Activated B cell treated with CpG ODN at 0.5 μM for 24 hours (primary cell): ENCODE results near the gene CDKL5. TPM values are rescaled to one million over a fixed set of nuclear protein-coding genes. Genes with fewer than 3 reads are reported as not detected.

Source experiments
- ATAC-seq: fragments of 200-7000 bp; cut with Tn5 transposase; one replicate; pipeline ENCODE4 v1.10.0; 2021; ENCODE audit warnings: low read depth, mild to moderate bottlenecking, moderate library complexity
- CTCF ChIA-PET: fragments of 350-600 bp; sonication (Branson Sonifier 250); formaldehyde crosslinking; loops from one replicate; lab custom pipeline; 2021; ENCODE audit warnings: antibody characterized with exemption; lab: Charles Lee
- POLR2A ChIA-PET: fragments of 350-600 bp; sonication (Branson Sonifier 250); formaldehyde crosslinking; loops from one replicate; lab custom pipeline; 2021; ENCODE audit warnings: antibody characterized with exemption; lab: Charles Lee
- DNase-seq: peaks from one replicate; pipeline ENCODE4 v3.0.0; 2022
- H3K27ac Mint-ChIP-seq: one replicate; pipeline ENCODE4 v1.8.0; 2020; ENCODE audit warnings: mixed read lengths
- H3K27me3 Mint-ChIP-seq: one replicate; pipeline ENCODE4 v1.8.0; 2021; ENCODE audit warnings: mixed read lengths
- H3K36me3 Mint-ChIP-seq: one replicate; pipeline ENCODE4 v1.8.0; 2021; ENCODE audit warnings: low read depth, mixed read lengths
- H3K4me1 Mint-ChIP-seq: one replicate; pipeline ENCODE4 v1.8.0; 2021; ENCODE audit warnings: mixed read lengths
- H3K4me3 Mint-ChIP-seq: one replicate; pipeline ENCODE4 v1.8.0; 2020; ENCODE audit warnings: mild to moderate bottlenecking, mixed read lengths
- H3K9me3 Mint-ChIP-seq: one replicate; pipeline ENCODE4 v1.8.0; 2020; ENCODE audit warnings: mixed read lengths
- intact Hi-C: fragments of 100-400 bp; cut with micrococcal nuclease; formaldehyde crosslinking; loops from one replicate; pipeline ENCODE4 v1.15.1; 2024
- total RNA-seq: library from RNA; stranded (reverse); gene quantifications from 2 replicates; pipeline ENCODE4 v1.2.3, GENCODE V29; 2022
- TF ChIP-seq, protein P1 (sequence below): fragments of 200-600 bp; IDR thresholded peaks from one replicate; pipeline ENCODE4 v1.8.0; 2022; ENCODE audit warnings: antibody characterized with exemption, mild to moderate bottlenecking

CDKL5 gene
- total RNA-seq, 1 donor from 2014 or later, result 3.8 TPM

GRCh38 chrX:18449236-18449635 is 23.8 kb downstream of the CDKL5 start:
- H3K27ac Mint-ChIP-seq, result no peak overlapping the region
- no peaks in the 10 kb centered on the region for H3K4me1 Mint-ChIP-seq
- CTCF ChIA-PET, result no interaction called here
- TF ChIP-seq, protein P1, sequence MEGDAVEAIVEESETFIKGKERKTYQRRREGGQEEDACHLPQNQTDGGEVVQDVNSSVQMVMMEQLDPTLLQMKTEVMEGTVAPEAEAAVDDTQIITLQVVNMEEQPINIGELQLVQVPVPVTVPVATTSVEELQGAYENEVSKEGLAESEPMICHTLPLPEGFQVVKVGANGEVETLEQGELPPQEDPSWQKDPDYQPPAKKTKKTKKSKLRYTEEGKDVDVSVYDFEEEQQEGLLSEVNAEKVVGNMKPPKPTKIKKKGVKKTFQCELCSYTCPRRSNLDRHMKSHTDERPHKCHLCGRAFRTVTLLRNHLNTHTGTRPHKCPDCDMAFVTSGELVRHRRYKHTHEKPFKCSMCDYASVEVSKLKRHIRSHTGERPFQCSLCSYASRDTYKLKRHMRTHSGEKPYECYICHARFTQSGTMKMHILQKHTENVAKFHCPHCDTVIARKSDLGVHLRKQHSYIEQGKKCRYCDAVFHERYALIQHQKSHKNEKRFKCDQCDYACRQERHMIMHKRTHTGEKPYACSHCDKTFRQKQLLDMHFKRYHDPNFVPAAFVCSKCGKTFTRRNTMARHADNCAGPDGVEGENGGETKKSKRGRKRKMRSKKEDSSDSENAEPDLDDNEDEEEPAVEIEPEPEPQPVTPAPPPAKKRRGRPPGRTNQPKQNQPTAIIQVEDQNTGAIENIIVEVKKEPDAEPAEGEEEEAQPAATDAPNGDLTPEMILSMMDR, result no peak
- H3K9me3 Mint-ChIP-seq, result no peaks in the 10 kb centered on the region
- no peaks in the 10 kb centered on the region for H3K36me3 Mint-ChIP-seq
- intact Hi-C loops, result no loop called here
- ATAC-seq (no peak), DNase-seq (no peak)
- no peaks in the 10 kb centered on the region for H3K27me3 Mint-ChIP-seq
- POLR2A ChIA-PET, result no interaction called here
- no peak overlapping the region for H3K4me3 Mint-ChIP-seq

DNA sequence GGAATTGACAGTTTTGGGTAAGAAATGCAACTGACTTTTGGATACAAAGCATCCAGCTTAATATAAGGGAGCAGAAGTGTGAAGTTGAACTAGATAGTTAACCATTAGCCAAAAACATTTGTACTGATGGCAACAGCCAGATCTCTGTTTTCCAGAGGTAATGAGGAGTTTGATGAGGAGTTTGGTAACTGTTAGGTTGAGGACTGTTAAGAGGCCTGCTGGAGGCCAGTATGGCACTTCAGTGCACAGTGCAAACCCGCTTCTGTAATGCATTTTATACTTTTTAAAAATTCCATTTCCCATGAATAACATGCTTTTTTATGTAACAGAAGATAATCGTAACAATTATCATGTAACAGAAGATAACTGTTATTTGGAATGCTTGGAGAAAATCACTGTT is 30.0 kb downstream of the CDKL5 start:
- no peaks in the 10 kb centered on the region for H3K36me3 Mint-ChIP-seq
- H3K4me3 Mint-ChIP-seq, result no peak overlapping the region
- POLR2A ChIA-PET, result no interaction called here
- H3K4me1 Mint-ChIP-seq, result peaks cover 13% of the 10 kb centered on the region
- ATAC-seq (no peak), DNase-seq (no peak)
- intact Hi-C loops, result no loop called here
- no peaks in the 10 kb centered on the region for H3K9me3 Mint-ChIP-seq
- H3K27ac Mint-ChIP-seq, result no peak overlapping the region
- CTCF ChIA-PET, result no interaction called here
- TF ChIP-seq, protein P1, result no peak
- H3K27me3 Mint-ChIP-seq, result no peaks in the 10 kb centered on the region

- POLR2A ChIA-PET, result no interaction called here
Observed at GRCh38 chrX:18457000-18457399, 31.6 kb downstream of the CDKL5 start.

DNA sequence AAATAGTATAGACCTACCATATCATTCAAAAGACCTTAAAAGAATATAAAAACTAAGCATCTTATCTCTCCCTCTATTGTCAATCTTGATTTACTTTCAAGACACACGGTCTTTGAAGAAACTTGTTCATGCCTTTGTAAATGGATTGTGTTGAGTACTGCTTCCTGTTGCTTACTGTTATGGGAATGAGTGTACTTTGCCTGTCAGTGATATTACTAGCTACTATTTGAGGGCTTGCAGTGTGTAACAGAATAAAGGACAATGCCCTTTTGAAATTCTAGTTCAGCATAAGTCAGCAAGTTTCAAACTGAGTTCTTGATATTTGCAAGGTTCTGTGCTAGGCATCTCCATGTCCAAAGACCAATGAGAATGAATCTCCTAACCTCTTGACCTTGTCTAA is 36.0 kb downstream of the CDKL5 start:
- Mint-ChIP-seq H3K4me3 (no peak overlapping the region), H3K36me3 (no peaks in the 10 kb centered on the region), H3K27ac (no peak overlapping the region), H3K27me3 (no peaks in the 10 kb centered on the region), H3K4me1 (peaks cover 13% of the 10 kb centered on the region), H3K9me3 (no peaks in the 10 kb centered on the region)
- ChIA-PET CTCF (no interaction called here), POLR2A (no interaction called here)
- no peak for DNase-seq
- TF ChIP-seq, protein P1, result no peak
- intact Hi-C loops, result no loop called here
- no peak for ATAC-seq

More at GRCh38 chrX:18457000-18457399, 31.6 kb downstream of the CDKL5 start:
- no peak overlapping the region for H3K4me3 Mint-ChIP-seq
- DNase-seq, result no peak
- TF ChIP-seq, protein P1, result no peak
- ATAC-seq, result no peak
- CTCF ChIA-PET, result no interaction called here
- no peaks in the 10 kb centered on the region for H3K36me3 Mint-ChIP-seq
- intact Hi-C loops, result no loop called here
- H3K27ac Mint-ChIP-seq, result no peak overlapping the region
- H3K27me3 Mint-ChIP-seq, result no peaks in the 10 kb centered on the region
- no peaks in the 10 kb centered on the region for H3K9me3 Mint-ChIP-seq
- peaks cover 13% of the 10 kb centered on the region for H3K4me1 Mint-ChIP-seq

DNA sequence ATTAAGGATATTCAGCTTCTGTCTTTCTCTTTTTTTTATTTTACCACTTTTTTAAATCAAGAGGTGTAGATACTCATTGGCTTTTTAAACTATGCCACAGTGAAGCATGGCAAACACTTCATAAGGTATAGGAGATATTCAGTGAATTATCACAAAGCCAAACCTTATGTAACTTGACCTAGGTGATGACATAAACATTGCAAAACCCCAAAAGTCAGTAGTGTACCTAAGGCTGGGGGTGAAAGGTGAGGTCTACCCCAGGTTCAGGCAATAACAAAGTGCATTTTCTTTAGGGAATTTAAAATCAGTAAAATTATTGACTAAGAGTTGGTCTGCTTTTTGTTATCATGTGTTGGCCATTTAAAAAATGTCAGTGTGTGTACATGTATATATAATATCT is 39.1 kb downstream of the CDKL5 start:
- TF ChIP-seq, protein P1, result no peak
- H3K4me3 Mint-ChIP-seq, result no peak overlapping the region
- ChIA-PET CTCF (no interaction called here), POLR2A (no interaction called here)
- H3K9me3 Mint-ChIP-seq, result no peaks in the 10 kb centered on the region
- ATAC-seq, result no peak
- no peak for DNase-seq
- no peak overlapping the region for H3K27ac Mint-ChIP-seq
- no peaks in the 10 kb centered on the region for H3K4me1 Mint-ChIP-seq
- intact Hi-C loops, result no loop called here
- H3K27me3 Mint-ChIP-seq, result no peaks in the 10 kb centered on the region
- H3K36me3 Mint-ChIP-seq, result no peaks in the 10 kb centered on the region
